ENCODE measurements around the gene PAX7.

PAX7 gene

GRCh38 chr1:18700530-18700929 is 69.9 kb downstream of the PAX7 start:
- DNase-seq, result no peak
- Histone ChIP-seq H3K9me3 (no peaks in the 10 kb centered on the region), H3K27ac (no peak overlapping the region), H3K4me1 (no peaks in the 10 kb centered on the region), H3K36me3 (no peaks in the 10 kb centered on the region), H3K4me3 (no peak overlapping the region), H3K27me3 (peaks cover 0 to 73% of the 10 kb centered on the region in 2 donors)
- intact Hi-C loops (cut with DNase I; ENCODE audit: low total_unique reads), result no loop called here
- no peak for TF ChIP-seq CTCF (IDR thresholded peaks at IDR 0.05)

- Histone ChIP-seq H3K4me1 (no peaks in the 10 kb centered on the region), H3K27me3 (peaks cover 0 to 76% of the 10 kb centered on the region in 2 donors)
- intact Hi-C loops (cut with DNase I; ENCODE audit: low total_unique reads), result no loop called here
Measured at GRCh38 chr1:18701183-18701582, 70.5 kb downstream of the PAX7 start.

GRCh38 chr1:18703041-18703621 is 72.5 kb downstream of the PAX7 start:
- no peaks in the 10 kb centered on the region for H3K4me1 ChIP-seq
- H3K36me3 ChIP-seq, result no peaks in the 10 kb centered on the region
- intact Hi-C loops (cut with DNase I; ENCODE audit: low total_unique reads), result no loop called here
- H3K9me3 ChIP-seq, result no peaks in the 10 kb centered on the region
- DNase-seq, result no peak
- no peak overlapping the region for H3K4me3 ChIP-seq
- H3K27me3 ChIP-seq, result peaks cover 0 to 81% of the 10 kb centered on the region in 2 donors
- H3K27ac ChIP-seq, result no peak overlapping the region
- no peak for TF ChIP-seq CTCF (IDR thresholded peaks at IDR 0.05)

More at GRCh38 chr1:18701183-18701582, 70.5 kb downstream of the PAX7 start:
- H3K27ac ChIP-seq, result no peak overlapping the region
- no peaks in the 10 kb centered on the region for H3K36me3 ChIP-seq
- DNase-seq, result no peak
- no peaks in the 10 kb centered on the region for H3K9me3 ChIP-seq
- TF ChIP-seq CTCF (IDR thresholded peaks at IDR 0.05), result no peak
- H3K4me3 ChIP-seq, result no peak overlapping the region

- intact Hi-C loops (cut with DNase I; ENCODE audit: low total_unique reads), result no loop called here
- no peak for DNase-seq
- Histone ChIP-seq H3K4me3 (no peak overlapping the region), H3K36me3 (no peaks in the 10 kb centered on the region), H3K27ac (no peak overlapping the region), H3K27me3 (peaks cover 0 to 82% of the 10 kb centered on the region in 2 donors), H3K4me1 (no peaks in the 10 kb centered on the region), H3K9me3 (no peaks in the 10 kb centered on the region)
- no peak for TF ChIP-seq CTCF (IDR thresholded peaks at IDR 0.05)
Measured at GRCh38 chr1:18705811-18706210, 75.2 kb downstream of the PAX7 start.

GRCh38 chr1:18707696-18708257 is 77.1 kb downstream of the PAX7 start:
- Histone ChIP-seq H3K27me3 (peaks cover 0 to 82% of the 10 kb centered on the region in 2 donors), H3K27ac (no peak overlapping the region), H3K4me3 (no peak overlapping the region), H3K4me1 (no peaks in the 10 kb centered on the region), H3K36me3 (no peaks in the 10 kb centered on the region), H3K9me3 (no peaks in the 10 kb centered on the region)
- DNase-seq, result no peak
- no peak for TF ChIP-seq CTCF (IDR thresholded peaks at IDR 0.05)
- intact Hi-C loops (cut with DNase I; ENCODE audit: low total_unique reads), result no loop called here
